Right cardiac atrium (tissue), 5 donors: Measurements from ENCODE around the gene CDH7. TPM values are rescaled to one million over a fixed set of nuclear protein-coding genes. Genes with fewer than 3 reads are reported as not detected.

Experiments
- ATAC-seq, 2 donors: fragments of 200-7000 bp; cut with Tn5 transposase; one replicate each; pipeline versions ENCODE4 v1.8.0 to v1.9.1; 2020; ENCODE audit warnings: moderate library complexity in 2 of 2, mild to moderate bottlenecking in 1 of 2
- DNase-seq, 3 donors: peaks; one replicate each; pipeline ENCODE4 v3.0.0-alpha.2; 2020
- H3K27ac ChIP-seq: one replicate; pipeline ENCODE4 v1.5.1; 2013; ENCODE audit warnings: mild to moderate bottlenecking, low read length, control low read depth, moderate library complexity
- H3K27me3 ChIP-seq: one replicate; pipeline ENCODE4 v1.6.1; 2013; ENCODE audit not compliant: control insufficient read depth, insufficient read depth
- H3K4me1 ChIP-seq: one replicate; pipeline ENCODE4 v1.6.1; 2013; ENCODE audit warnings: low read length; ENCODE audit not compliant: control insufficient read depth, insufficient read depth
- H3K4me3 ChIP-seq: one replicate; pipeline ENCODE4 v1.5.1; 2013; ENCODE audit warnings: low read length, control low read depth
- H3K9me3 ChIP-seq: one replicate; pipeline ENCODE4 v1.6.1; 2013; ENCODE audit warnings: low read length; ENCODE audit not compliant: control insufficient read depth
- WGBS: extraction: QIAGEN DNeasy Blood & Tissue Kit; methylation state at CpG from one replicate; pipeline ENCODE4 v1.1.7; 2013; 5-methylcytosine and 5-hydroxymethylcytosine counted together
- intact Hi-C, 4 donors: fragments of 100-400 bp; cut with DNase I; formaldehyde crosslinking; loops; one replicate each; pipeline versions ENCODE4 v1.11.0 to v1.14.0; 2022 to 2023
- polyA plus RNA-seq: library from polyadenylated mRNA; stranded (reverse); fragments of 200-250 nt; gene quantifications from one replicate; pipeline ENCODE4 v1.2.3, GENCODE V29; 2013
- total RNA-seq, 4 donors: library from RNA; stranded (reverse); fragmentation: NEBNext Ultra II Directional; extraction: Animal tissue kit (Norgen Biotek cat#: 25700); gene quantifications; one replicate each; pipeline ENCODE4 v1.2.1, GENCODE V29; 2021
- donor health status: healthy with polysubstance abuse.
- donor health status: DM: no; HTN: yes; CAD: no.
- donor health status: DM: no; HTN: no; CAD: no.
- donor health status: DM: no; HTN: yes; CAD: no; lungs with severe emphysema.
- donor health status: DM: yes; HTN: yes; CAD: no.

Gene CDH7
- total and polyA plus RNA-seq, 5 donors = 0.07 to 0.23 (median 0.16) TPM; not detected in 1

DNA sequence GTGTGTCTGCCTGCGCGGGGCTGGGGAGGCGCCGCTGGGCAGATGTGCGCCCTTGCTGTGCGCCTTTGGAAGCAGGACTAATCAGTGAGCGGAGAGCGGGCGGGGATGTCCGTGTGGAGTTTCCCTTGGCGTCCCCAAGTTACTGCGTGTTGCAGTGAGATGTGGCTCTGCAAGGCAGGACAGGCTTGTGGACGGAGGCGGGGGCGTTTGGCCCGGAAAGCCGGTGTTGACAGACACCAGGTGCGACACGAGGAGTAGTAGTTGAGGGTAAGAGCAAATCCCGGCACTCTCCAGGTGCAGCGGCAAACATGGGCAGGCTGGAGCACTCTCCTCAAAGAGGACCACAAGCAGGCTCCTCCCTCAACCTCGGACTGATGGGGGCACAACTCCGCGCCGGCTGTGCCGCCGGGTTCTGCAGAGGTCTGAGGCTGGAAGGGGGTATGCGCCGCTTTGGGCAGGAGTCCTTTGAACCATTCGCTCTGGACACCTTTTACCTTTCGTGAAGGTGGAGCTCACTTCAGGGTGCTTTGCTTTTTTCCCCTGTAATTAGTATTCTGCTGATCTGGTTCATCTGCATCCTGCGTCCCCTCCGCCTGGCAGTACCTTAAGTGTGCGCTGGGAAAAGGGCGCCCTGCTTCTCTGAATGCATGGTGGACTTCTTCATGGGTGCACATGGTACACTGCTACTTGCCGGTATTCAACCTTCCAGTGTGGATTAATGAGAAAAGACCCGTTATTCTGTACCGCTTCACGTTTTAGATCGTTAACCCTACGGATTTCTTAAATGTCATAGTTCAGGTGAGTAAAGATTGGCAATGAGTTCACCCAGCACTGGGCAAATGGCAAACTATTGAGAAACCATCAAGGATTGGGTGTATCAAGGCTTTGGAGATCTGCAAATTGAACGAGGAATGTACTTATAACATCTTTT is 608 bp downstream of the CDH7 start:
- peak; percentile 11 to 49 (median 43) for DNase-seq
- ATAC-seq = peak in 1 of 2 donors; percentile 19
- Histone ChIP-seq H3K9me3 (no peaks in the 10 kb centered on the region), H3K27ac (no peak overlapping the region), H3K4me1 (no peaks in the 10 kb centered on the region), H3K4me3 (peak overlapping the region; percentile 39), H3K27me3 (peaks cover 2% of the 10 kb centered on the region)
- WGBS = 7% methylated on average over 42 of the region's 42 CpGs
- intact Hi-C loops = no loop called here

DNA sequence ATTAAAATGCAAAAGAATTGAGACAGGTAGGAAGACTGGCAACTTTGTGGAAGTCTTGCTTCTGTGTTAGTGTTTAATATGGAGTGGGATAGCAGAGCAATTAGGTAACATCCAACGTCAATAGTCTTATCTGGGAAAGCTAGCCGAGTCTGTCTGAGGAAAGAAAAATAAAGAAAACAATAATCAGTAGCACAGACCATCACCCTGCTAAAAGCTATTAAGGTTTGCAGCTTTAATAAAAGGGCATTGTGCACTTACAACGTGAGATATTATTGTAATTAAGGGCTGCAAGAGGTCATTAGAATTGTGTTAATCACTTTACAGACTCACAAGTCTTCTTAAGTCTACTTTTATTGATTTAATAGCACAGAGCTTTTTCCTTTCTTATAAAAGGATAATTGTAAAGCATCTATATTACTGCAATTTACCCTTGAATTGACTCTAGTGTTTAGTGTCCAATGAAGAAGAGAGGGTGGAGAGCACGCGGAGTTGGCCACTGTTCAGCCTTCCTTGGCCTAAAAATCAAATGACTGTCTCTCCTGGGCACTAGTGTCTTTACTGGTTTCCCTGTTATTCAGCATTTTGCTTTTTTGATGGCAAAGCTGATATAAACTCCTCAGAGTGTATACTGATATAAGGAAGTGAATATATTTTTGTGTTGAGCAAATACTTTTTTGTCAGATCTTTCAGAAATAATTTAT is 2.0 kb downstream of the CDH7 start:
- H3K4me3 ChIP-seq = no peak overlapping the region
- no peak for ATAC-seq
- peaks cover 2% of the 10 kb centered on the region for H3K27me3 ChIP-seq
- no peaks in the 10 kb centered on the region for H3K9me3 ChIP-seq
- no peaks in the 10 kb centered on the region for H3K4me1 ChIP-seq
- H3K27ac ChIP-seq = no peak overlapping the region
- intact Hi-C loops = no loop called here
- 42% methylated on average over 5 of the region's 5 CpGs for WGBS
- DNase-seq = no peak

DNA sequence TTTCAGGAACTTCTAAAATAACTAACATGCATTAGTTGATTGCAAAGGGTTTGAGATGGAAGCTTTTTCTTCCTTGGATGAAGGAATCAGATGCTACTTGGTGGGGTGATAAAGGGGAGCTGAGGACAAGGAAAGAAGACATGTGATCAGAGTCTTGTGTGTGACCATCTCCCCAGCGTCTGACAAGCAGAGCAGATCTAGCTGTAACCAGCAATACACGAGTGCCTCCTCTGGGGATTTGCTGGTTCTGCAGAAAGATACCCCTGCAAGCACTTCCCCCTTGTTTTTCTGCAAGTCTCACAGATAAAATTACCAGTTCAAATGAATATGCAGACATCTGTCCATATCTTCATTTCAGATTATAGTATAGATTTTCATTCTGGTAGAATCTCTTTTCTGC is 2.7 kb downstream of the CDH7 start:
- H3K4me3 ChIP-seq = no peak overlapping the region
- intact Hi-C loops = no loop called here
- ATAC-seq = no peak
- DNase-seq = no peak
- H3K27ac ChIP-seq = no peak overlapping the region
- peaks cover 2% of the 10 kb centered on the region for H3K27me3 ChIP-seq
- no peaks in the 10 kb centered on the region for H3K4me1 ChIP-seq
- no peaks in the 10 kb centered on the region for H3K9me3 ChIP-seq
- WGBS = 3% methylated on average over 2 of the region's 2 CpGs

GRCh38 chr18:65754121-65754520 is 3.3 kb downstream of the CDH7 start:
- 43% methylated on average over 3 of the region's 3 CpGs for WGBS
- Histone ChIP-seq H3K27me3 (peaks cover 2% of the 10 kb centered on the region), H3K27ac (no peak overlapping the region), H3K4me1 (no peaks in the 10 kb centered on the region), H3K4me3 (no peak overlapping the region), H3K9me3 (no peaks in the 10 kb centered on the region)
- no peak for ATAC-seq
- DNase-seq = no peak
- intact Hi-C loops = no loop called here

- no peaks in the 10 kb centered on the region for H3K9me3 ChIP-seq
- no peaks in the 10 kb centered on the region for H3K27me3 ChIP-seq
- no peak overlapping the region for H3K4me3 ChIP-seq
- no peak for ATAC-seq
- H3K27ac ChIP-seq = no peak overlapping the region
- intact Hi-C loops = no loop called here
- no peak for DNase-seq
- H3K4me1 ChIP-seq = no peaks in the 10 kb centered on the region
Measured at GRCh38 chr18:65755616-65756015, 4.8 kb downstream of the CDH7 start.

GRCh38 chr18:65760457-65760856 is 9.6 kb downstream of the CDH7 start:
- intact Hi-C loops = no loop called here
- no peak overlapping the region for H3K27ac ChIP-seq
- no peaks in the 10 kb centered on the region for H3K4me1 ChIP-seq
- no peaks in the 10 kb centered on the region for H3K27me3 ChIP-seq
- 74% methylated on average over 1 of the region's 1 CpG for WGBS
- no peak for DNase-seq
- ATAC-seq = no peak
- H3K4me3 ChIP-seq = no peak overlapping the region
- no peaks in the 10 kb centered on the region for H3K9me3 ChIP-seq

GRCh38 chr18:65761636-65762295 is 11.0 kb downstream of the CDH7 start:
- ATAC-seq (no peak), DNase-seq (no peak)
- WGBS = 80% methylated on average over 3 of the region's 3 CpGs

DNA sequence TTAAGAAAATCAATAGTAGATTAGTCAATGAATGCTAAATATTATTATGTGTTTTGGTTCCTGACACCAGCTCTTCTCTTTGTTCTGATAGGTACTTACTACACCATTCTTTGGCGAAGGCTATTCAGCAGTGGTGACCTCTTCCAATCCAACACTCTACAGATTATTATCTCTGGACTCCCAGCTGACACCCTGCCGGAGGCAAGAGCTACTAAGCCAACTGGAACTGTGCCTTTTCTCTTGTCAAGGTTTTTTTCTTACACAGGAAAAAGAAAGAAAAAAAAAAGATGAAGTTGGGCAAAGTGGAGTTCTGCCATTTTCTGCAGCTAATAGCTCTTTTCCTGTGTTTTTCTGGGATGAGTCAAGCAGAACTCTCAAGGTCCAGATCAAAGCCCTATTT is 11.7 kb downstream of the CDH7 start:
- no peaks in the 10 kb centered on the region for H3K9me3 ChIP-seq
- no peaks in the 10 kb centered on the region for H3K4me1 ChIP-seq
- DNase-seq = no peak
- H3K27ac ChIP-seq = no peak overlapping the region
- intact Hi-C loops = no loop called here
- WGBS = 55% methylated on average over 2 of the region's 2 CpGs
- no peaks in the 10 kb centered on the region for H3K27me3 ChIP-seq
- H3K4me3 ChIP-seq = no peak overlapping the region
- no peak for ATAC-seq

More at GRCh38 chr18:65761636-65762295, 11.0 kb downstream of the CDH7 start:
- Histone ChIP-seq H3K9me3 (no peaks in the 10 kb centered on the region), H3K4me1 (no peaks in the 10 kb centered on the region), H3K4me3 (no peak overlapping the region), H3K27ac (no peak overlapping the region), H3K27me3 (no peaks in the 10 kb centered on the region)
- intact Hi-C loops = no loop called here

DNA sequence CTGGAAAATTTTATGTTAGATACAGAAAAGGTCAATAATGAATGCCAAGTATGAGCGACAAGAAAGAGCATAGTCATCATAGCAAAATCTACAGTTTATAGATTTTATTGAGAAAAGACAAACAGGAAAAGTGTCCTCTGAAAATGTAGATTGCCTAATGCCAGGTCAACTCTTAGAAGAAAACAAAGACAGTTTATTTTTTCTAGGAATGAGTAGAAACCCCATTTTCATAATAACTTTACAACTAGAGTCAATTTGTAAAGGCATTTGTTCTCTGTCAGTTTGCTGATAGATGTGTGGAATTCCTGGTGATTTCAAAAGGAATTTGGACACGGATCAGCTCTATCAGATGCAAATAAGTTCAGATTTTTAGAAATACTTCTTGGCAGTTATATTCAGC is 16.6 kb downstream of the CDH7 start:
- H3K9me3 ChIP-seq = no peaks in the 10 kb centered on the region
- intact Hi-C loops = no loop called here
- H3K4me3 ChIP-seq = no peak overlapping the region
- no peak overlapping the region for H3K27ac ChIP-seq
- H3K4me1 ChIP-seq = no peaks in the 10 kb centered on the region
- no peak for ATAC-seq
- 54% methylated on average over 2 of the region's 2 CpGs for WGBS
- H3K27me3 ChIP-seq = no peaks in the 10 kb centered on the region
- no peak for DNase-seq

GRCh38 chr18:65768120-65768778 is 17.4 kb downstream of the CDH7 start:
- ATAC-seq (no peak), DNase-seq (no peak)
- WGBS = 84% methylated on average over 15 of the region's 15 CpGs
- no peak overlapping the region for H3K4me3 ChIP-seq
- H3K27ac ChIP-seq = no peak overlapping the region
- no peaks in the 10 kb centered on the region for H3K4me1 ChIP-seq
- intact Hi-C loops = no loop called here
- H3K9me3 ChIP-seq = no peaks in the 10 kb centered on the region
- no peaks in the 10 kb centered on the region for H3K27me3 ChIP-seq
